HepG2 (cell line): ENCODE data around the gene SLC7A8.

ENCODE experiments used
- MTA3 ChIP-seq: sonication (generic); formaldehyde crosslinking; IDR thresholded peaks from 2 replicates; pipeline ENCODE4 v1.4.0; 2020; ENCODE audit warnings: missing genetic modification reagents
- MYC ChIP-seq: sonication (generic); formaldehyde crosslinking; IDR thresholded peaks from 2 replicates; pipeline ENCODE4 v1.9.0; 2021; ENCODE audit warnings: missing genetic modification reagents, borderline replicate concordance
- NFRKB ChIP-seq: fragments of 450-650 bp; IDR thresholded peaks from 2 replicates; pipeline ENCODE4 v1.6.1; 2017
- PITX1 ChIP-seq: sonication (generic); formaldehyde crosslinking; IDR thresholded peaks from 2 replicates; pipeline ENCODE4 v1.5.1; 2020; ENCODE audit warnings: mild to moderate bottlenecking, missing genetic modification reagents
- TAF1 ChIP-seq: sonication (generic); formaldehyde crosslinking; IDR thresholded peaks from 2 replicates; pipeline ENCODE4 v1.4.0; 2020; ENCODE audit warnings: missing genetic modification reagents
- TEAD2 ChIP-seq: sonication (generic); formaldehyde crosslinking; IDR thresholded peaks from 2 replicates; pipeline ENCODE4 v1.9.0; 2021; ENCODE audit warnings: missing genetic modification reagents
- ZNF136 ChIP-seq: sonication (generic); formaldehyde crosslinking; IDR thresholded peaks from 2 replicates; pipeline ENCODE4 v1.8.1; 2022; ENCODE audit warnings: low read depth, mild to moderate bottlenecking, moderate library complexity, missing genetic modification reagents

DNA sequence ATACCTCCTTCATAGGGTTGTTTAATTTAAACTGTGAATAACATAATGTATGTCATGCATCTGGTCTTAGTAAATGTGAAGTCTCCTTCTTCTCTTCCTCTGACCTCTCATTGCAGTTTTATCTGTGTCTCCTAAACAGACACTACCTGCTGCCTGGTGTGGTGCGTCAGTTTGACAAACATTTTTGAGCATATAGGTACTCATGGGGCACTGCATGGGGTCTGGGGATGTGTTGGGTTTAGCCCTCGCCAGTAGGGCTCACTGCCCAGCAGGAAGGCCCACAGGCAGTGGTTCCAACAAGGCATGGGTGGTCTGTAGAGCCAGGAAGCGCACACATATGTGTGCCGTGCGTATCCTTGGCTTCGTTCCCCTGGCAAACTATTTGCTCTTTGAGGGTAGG, 61.4 kb downstream of the SLC7A8 start:
- TF ChIP-seq MYC (CRISPR knock-in tag): no peak
- TF ChIP-seq TAF1 (CRISPR knock-in tag): no peak
- TF ChIP-seq ZNF136 (CRISPR knock-in tag): no peak
- TF ChIP-seq MTA3 (CRISPR knock-in tag): no peak
- TF ChIP-seq TEAD2: no peak
- no peak for TF ChIP-seq NFRKB
- no peak for TF ChIP-seq PITX1
